ENCODE measurements around the gene RABL6.

DNA sequence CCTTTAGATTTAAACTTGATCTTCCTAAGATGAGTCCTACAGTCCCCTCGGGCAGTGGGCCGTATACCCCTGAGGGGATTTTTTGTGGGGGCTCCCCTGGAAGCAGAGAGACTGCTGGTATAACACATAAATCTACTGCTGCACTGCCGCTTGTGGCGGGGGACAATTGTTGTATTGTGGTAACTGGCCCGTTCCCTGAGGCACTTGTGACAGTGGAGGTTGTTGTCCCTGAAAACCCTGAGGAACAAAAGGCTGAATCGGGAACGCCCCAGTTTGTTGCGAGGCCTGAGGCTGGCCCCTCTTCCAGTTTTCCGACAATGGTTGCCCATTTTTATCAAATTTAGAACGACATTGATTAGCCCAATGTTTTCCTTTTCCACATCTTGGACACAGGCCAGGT is 21.3 kb upstream of the RABL6 start:
- TF ChIP-seq, protein P1, sequence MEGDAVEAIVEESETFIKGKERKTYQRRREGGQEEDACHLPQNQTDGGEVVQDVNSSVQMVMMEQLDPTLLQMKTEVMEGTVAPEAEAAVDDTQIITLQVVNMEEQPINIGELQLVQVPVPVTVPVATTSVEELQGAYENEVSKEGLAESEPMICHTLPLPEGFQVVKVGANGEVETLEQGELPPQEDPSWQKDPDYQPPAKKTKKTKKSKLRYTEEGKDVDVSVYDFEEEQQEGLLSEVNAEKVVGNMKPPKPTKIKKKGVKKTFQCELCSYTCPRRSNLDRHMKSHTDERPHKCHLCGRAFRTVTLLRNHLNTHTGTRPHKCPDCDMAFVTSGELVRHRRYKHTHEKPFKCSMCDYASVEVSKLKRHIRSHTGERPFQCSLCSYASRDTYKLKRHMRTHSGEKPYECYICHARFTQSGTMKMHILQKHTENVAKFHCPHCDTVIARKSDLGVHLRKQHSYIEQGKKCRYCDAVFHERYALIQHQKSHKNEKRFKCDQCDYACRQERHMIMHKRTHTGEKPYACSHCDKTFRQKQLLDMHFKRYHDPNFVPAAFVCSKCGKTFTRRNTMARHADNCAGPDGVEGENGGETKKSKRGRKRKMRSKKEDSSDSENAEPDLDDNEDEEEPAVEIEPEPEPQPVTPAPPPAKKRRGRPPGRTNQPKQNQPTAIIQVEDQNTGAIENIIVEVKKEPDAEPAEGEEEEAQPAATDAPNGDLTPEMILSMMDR (IDR thresholded peaks at IDR 0.05; ENCODE audit: insufficient read depth, low read depth, low read length) = no peak
- TF ChIP-seq EZH2 (IDR thresholded peaks at IDR 0.05; ENCODE audit: insufficient read depth, low read length) = no peak
